Measurements from ENCODE around the gene CELSR2.

- TF ChIP-seq MYC (IDR thresholded peaks at IDR 0.05; ENCODE audit: low read depth, low read length) (no peak), CTCF (IDR thresholded peaks at IDR 0.05; ENCODE audit: low read depth, low read length) (no peak), POLR2A (IDR thresholded peaks at IDR 0.05; ENCODE audit: extremely low read depth, insufficient read length) (no peak)
These were observed 3.0 kb downstream of the CELSR2 start for GRCh38 chr1:109252167-109252892.

Data from NB4 (cell line).